GM12891 (cell line): ENCODE measurements around the gene HOXA11.

Experiments used
- POLR2A ChIP-seq: IDR thresholded peaks from 2 replicates; pipeline ENCODE4 v1.6.1; 2011; ENCODE audit warnings: low read depth, low read length, control low read depth
- POLR2AphosphoS5 ChIP-seq: IDR thresholded peaks from 2 replicates; pipeline ENCODE4 v1.6.1; 2011; ENCODE audit warnings: low read depth, low read length, control low read depth
- SPI1 ChIP-seq: IDR thresholded peaks from 2 replicates; pipeline ENCODE4 v1.6.1; 2011; ENCODE audit warnings: low read depth, low read length, control low read depth
- TAF1 ChIP-seq: IDR thresholded peaks from 2 replicates; pipeline ENCODE4 v1.6.1; 2011; ENCODE audit warnings: low read depth, low read length, control low read depth

- TF ChIP-seq TAF1 (no peak), POLR2AphosphoS5 (no peak), POLR2A (no peak), SPI1 (no peak)
These were observed 6.0 kb downstream of the HOXA11 start for GRCh38 chr7:27179030-27179429.
